ENCODE data around the gene PCGF1.

The PCGF1 gene

DNA sequence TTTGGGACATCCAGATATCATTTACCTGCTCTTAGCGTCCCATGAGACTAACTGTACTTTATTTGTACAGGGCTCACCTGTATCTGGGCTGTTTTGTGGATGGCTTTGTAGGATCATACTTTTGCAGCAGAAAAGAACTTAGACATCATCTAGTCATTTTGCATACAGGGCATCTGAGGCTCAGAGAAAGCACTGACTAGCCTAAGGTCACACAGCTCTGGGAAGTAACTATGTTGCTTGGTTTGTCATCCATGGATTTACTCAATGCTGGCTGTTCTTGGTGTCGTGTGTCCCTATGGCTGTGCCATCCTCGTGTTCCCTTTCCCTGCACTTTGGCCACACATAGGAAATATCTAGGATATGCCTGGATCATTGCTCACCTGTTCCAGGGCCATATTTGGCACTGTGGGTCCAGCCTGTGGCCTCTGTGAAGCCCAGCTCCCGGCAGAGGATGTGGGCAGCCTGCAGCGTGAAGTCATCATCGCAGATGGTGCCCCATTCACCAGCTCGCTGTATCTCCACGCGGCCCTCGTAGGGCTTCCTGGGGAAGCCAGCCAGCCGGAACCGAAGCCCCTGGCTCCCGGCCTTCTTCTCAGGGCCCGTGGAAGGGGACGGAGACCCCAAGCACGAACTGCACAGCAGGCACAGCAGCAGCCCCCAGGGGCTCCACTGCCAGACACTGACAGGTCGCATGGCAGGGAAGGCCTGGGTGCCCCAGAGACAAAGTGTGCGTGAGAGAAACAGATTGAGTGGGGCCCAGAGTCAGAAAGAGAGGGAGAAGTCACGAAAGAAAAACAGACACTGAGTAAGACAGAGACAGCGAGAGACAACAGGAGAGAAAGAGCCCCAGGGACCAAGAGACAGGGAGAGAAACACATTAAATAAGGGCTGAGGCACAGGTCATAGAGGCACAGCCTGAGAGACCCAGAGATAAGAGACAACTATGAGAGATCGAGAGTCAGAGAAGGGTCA is 44.7 kb upstream of the PCGF1 start:
- no peak for DNase-seq (ENCODE audit: insufficient read length, low spot score)
- peak; percentile 9 for FAIRE-seq

DNA sequence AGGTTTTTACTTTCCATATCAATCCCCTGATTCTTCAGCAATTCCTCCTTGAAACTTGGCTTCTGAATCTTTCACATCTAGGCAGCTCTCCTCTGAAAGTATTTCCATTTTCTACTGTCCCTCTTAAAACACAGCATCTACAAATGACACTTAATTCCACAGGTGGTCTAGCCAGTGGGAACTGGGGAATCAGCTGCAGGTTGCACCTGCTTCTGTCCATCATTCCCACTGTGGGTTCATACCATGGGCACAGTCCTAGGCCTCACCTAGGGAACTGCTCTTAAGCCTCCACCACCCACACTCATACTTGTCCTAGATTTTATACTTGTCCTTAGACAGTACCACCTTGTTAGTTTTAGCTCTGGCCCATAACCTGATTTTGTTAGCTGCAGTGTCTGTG is 44.0 kb upstream of the PCGF1 start:
- TF ChIP-seq TAF1 (IDR thresholded peaks at IDR 0.05; ENCODE audit: low read depth, low read length): no peak
- no peak for TF ChIP-seq SPI1 (IDR thresholded peaks at IDR 0.05; ENCODE audit: low read depth, low read length)
- no peak for TF ChIP-seq POLR2A (IDR thresholded peaks at IDR 0.05; ENCODE audit: low read depth, low read length)
- no peak for TF ChIP-seq POLR2AphosphoS5 (IDR thresholded peaks at IDR 0.05; ENCODE audit: low read depth, low read length)
- TF ChIP-seq PAX5 (IDR thresholded peaks at IDR 0.05; ENCODE audit: insufficient read depth, low read length, severe bottlenecking): no peak
- TF ChIP-seq POU2F2 (IDR thresholded peaks at IDR 0.05; ENCODE audit: low read depth, low read length): no peak
- DNase-seq (ENCODE audit: insufficient read length, low spot score) (no peak), FAIRE-seq (no peak)

More for the DNA sequence above, 44.7 kb upstream of the PCGF1 start:
- TF ChIP-seq TAF1 (IDR thresholded peaks at IDR 0.05; ENCODE audit: low read depth, low read length) (no peak), POLR2AphosphoS5 (IDR thresholded peaks at IDR 0.05; ENCODE audit: low read depth, low read length) (no peak), SPI1 (IDR thresholded peaks at IDR 0.05; ENCODE audit: low read depth, low read length) (no peak), PAX5 (IDR thresholded peaks at IDR 0.05; ENCODE audit: insufficient read depth, low read length, severe bottlenecking) (no peak), POU2F2 (IDR thresholded peaks at IDR 0.05; ENCODE audit: low read depth, low read length) (no peak), POLR2A (IDR thresholded peaks at IDR 0.05; ENCODE audit: low read depth, low read length) (no peak)

DNA sequence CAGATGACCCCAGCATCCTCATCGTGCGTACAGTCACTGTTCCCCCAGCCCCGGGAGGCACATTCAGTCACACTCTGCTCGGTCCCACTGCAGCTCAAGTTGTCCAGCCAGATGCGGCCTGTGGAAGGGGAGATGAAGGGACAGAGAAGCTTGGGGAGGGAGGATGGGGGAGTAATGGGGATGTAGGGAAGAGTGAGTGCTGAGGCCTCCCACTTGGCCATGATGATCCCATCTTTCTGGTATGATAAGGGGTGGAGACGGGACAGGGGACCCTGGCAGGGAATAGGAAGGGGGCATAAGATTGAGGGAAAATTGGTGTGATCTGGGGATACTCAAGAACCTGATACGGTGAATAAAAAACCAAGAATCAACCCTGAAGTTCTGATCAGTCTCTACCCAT is 42.7 kb upstream of the PCGF1 start:
- no peak for FAIRE-seq
- no peak for TF ChIP-seq TAF1 (IDR thresholded peaks at IDR 0.05; ENCODE audit: low read depth, low read length)
- TF ChIP-seq PAX5 (IDR thresholded peaks at IDR 0.05; ENCODE audit: insufficient read depth, low read length, severe bottlenecking): no peak
- TF ChIP-seq POLR2AphosphoS5 (IDR thresholded peaks at IDR 0.05; ENCODE audit: low read depth, low read length): no peak
- no peak for TF ChIP-seq POU2F2 (IDR thresholded peaks at IDR 0.05; ENCODE audit: low read depth, low read length)
- TF ChIP-seq SPI1 (IDR thresholded peaks at IDR 0.05; ENCODE audit: low read depth, low read length): no peak
- no peak for TF ChIP-seq POLR2A (IDR thresholded peaks at IDR 0.05; ENCODE audit: low read depth, low read length)
- no peak for DNase-seq (ENCODE audit: insufficient read length, low spot score)

DNA sequence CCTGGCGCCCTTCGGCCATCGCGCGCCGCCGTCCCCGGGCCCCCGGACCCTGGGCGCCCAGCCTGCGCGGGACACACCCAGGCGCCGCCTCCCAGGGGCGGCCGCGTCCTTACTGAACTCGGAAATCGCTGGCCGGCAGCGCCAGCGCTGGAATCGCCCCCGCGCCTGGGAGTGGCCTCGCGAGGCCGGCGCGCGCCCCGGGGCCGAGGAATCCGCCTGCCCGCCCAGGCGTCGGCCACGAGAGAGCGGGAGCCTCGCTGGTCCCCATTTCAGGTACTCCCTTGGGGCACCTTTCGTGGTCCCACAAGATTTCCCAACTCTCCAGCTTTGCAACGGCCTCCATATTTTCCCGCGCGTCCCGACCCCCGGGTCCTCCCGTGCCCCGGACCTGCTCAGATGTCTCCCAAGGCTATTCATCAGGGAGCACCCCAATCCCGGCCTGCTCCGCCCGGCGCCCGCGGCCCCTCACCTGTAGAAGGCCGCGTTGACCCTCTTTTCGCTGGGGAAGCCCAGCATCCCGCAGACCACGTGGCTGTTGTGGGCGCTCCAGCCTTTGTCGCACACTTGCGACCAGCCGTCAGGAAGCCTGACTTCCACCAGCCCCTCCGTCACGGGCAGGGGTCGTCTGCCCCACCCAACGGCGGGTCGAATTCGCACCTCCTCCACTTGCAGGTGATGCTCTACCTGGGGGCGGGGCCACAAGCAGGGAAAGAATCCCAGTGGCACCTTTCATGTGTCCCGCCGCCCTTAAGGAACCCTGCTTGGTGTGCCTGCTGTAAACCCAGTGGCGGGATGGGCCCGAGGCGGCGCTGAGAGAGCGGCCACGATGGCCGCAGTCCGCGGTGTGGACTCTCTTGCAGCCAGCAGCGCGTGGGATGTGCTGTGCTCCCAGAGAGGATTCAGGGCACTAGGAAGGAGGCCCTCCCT is 41.7 kb upstream of the PCGF1 start:
- FAIRE-seq: peak; percentile 50
- TF ChIP-seq POLR2AphosphoS5 (IDR thresholded peaks at IDR 0.05; ENCODE audit: low read depth, low read length) (peak; percentile 30; the same call in 1 of the 2 replicates), TAF1 (IDR thresholded peaks at IDR 0.05; ENCODE audit: low read depth, low read length) (no peak), POLR2A (IDR thresholded peaks at IDR 0.05; ENCODE audit: low read depth, low read length) (peak; percentile 45; the same call in 1 of the 2 replicates)
- DNase-seq (ENCODE audit: insufficient read length, low spot score): no peak

DNA sequence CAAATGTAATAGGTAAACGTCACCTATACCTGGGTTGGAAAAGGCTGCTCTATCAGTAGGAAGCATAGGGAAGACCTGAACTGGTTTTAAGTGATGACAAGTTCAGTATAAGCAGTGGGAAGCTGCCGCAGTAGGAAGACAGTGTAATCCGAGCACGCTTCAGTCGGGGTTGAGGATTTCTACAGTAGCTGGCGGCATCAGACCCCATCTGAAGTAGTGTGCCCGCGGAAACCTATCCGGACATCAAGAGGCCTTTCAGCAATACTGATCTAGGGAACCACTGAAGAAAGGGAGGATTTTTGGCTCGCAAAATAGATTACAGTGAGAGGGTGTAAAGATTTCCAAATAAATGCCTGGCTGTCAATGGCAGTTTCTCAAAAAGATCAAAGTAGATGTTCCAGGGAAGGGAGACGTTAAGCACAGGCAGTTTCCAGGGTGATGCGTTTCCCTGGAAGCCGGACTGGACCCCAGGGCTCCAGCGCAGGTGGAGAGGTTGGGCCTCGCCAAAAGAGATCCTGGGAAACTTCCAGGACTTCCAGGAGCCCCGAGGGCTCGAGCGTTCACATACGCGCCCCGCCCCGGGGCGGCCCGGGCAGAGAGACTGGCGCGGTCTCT is 40.9 kb upstream of the PCGF1 start:
- DNase-seq (ENCODE audit: insufficient read length, low spot score): no peak
- no peak for FAIRE-seq
- TF ChIP-seq PAX5 (IDR thresholded peaks at IDR 0.05; ENCODE audit: insufficient read depth, low read length, severe bottlenecking) (no peak), POU2F2 (IDR thresholded peaks at IDR 0.05; ENCODE audit: low read depth, low read length) (no peak), POLR2A (IDR thresholded peaks at IDR 0.05; ENCODE audit: low read depth, low read length) (no peak), TAF1 (IDR thresholded peaks at IDR 0.05; ENCODE audit: low read depth, low read length) (no peak), POLR2AphosphoS5 (IDR thresholded peaks at IDR 0.05; ENCODE audit: low read depth, low read length) (no peak), SPI1 (IDR thresholded peaks at IDR 0.05; ENCODE audit: low read depth, low read length) (no peak)

DNA sequence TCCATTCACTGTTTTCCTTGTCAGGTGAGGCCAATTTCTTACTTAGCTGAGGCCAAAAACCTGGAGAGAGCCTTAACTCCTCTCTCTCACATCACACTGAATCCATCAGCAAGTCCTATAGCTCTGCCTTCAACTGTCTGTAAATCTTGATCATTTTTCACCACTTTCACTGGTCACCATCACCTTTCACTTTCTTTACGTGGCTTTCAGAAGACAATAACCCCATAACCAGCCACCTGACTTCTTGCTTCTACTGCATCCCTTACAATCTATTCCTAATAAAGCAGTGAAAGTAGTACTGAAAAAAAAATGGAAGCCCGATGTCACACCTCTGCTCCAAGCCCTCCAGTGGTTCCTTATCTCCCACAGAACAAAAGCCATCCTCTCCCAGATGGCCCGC is 38.5 kb upstream of the PCGF1 start:
- no peak for FAIRE-seq
- TF ChIP-seq POLR2AphosphoS5 (IDR thresholded peaks at IDR 0.05; ENCODE audit: low read depth, low read length) (no peak), PAX5 (IDR thresholded peaks at IDR 0.05; ENCODE audit: insufficient read depth, low read length, severe bottlenecking) (no peak), SPI1 (IDR thresholded peaks at IDR 0.05; ENCODE audit: low read depth, low read length) (no peak), TAF1 (IDR thresholded peaks at IDR 0.05; ENCODE audit: low read depth, low read length) (no peak), POLR2A (IDR thresholded peaks at IDR 0.05; ENCODE audit: low read depth, low read length) (no peak), POU2F2 (IDR thresholded peaks at IDR 0.05; ENCODE audit: low read depth, low read length) (no peak)
- no peak for DNase-seq (ENCODE audit: insufficient read length, low spot score)

DNA sequence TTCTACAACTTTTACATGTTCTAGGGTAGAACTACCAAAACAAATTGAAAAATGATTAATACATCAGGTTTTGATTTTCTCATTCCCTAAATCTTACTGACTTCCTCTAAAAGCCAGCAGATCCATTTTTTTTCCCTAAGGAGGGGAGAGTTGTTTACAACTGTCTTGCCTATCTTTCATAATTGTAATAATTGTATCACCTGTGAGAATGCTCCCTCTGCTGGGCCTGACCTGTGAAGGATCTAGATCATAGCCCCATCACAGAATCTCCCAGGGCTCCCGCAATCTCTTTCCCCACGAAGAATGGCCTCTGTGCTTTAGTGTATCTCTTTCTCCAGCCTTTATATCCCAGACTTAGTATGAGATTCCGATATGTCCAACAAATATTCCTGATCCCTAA is 37.1 kb upstream of the PCGF1 start:
- DNase-seq (ENCODE audit: insufficient read length, low spot score) (no peak), FAIRE-seq (no peak)
- TF ChIP-seq SPI1 (IDR thresholded peaks at IDR 0.05; ENCODE audit: low read depth, low read length): no peak
- TF ChIP-seq POLR2A (IDR thresholded peaks at IDR 0.05; ENCODE audit: low read depth, low read length): no peak
- TF ChIP-seq POU2F2 (IDR thresholded peaks at IDR 0.05; ENCODE audit: low read depth, low read length): no peak
- TF ChIP-seq TAF1 (IDR thresholded peaks at IDR 0.05; ENCODE audit: low read depth, low read length): no peak
- TF ChIP-seq PAX5 (IDR thresholded peaks at IDR 0.05; ENCODE audit: insufficient read depth, low read length, severe bottlenecking): no peak
- TF ChIP-seq POLR2AphosphoS5 (IDR thresholded peaks at IDR 0.05; ENCODE audit: low read depth, low read length): no peak

DNA sequence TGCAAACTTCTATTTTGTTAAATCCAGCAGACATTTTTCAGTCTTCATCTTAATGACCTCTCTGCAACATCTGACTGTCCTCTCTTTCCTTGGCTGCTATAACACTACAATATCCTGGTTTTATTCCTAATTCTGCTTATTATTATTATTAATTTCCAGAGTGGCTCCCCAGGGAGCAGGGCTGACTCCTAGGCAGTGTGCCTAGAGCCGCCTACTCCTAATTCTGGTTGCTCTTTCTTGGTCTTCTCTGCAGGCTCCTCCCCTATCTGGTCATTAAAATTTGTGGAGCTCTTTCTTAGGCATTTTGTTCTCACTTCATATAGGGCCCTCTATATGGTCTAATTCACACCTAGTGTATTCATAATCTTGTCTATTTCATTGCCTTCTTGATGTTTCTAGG is 35.5 kb upstream of the PCGF1 start:
- no peak for DNase-seq (ENCODE audit: insufficient read length, low spot score)
- no peak for TF ChIP-seq SPI1 (IDR thresholded peaks at IDR 0.05; ENCODE audit: low read depth, low read length)
- no peak for TF ChIP-seq TAF1 (IDR thresholded peaks at IDR 0.05; ENCODE audit: low read depth, low read length)
- TF ChIP-seq POLR2A (IDR thresholded peaks at IDR 0.05; ENCODE audit: low read depth, low read length): no peak
- TF ChIP-seq POU2F2 (IDR thresholded peaks at IDR 0.05; ENCODE audit: low read depth, low read length): no peak
- TF ChIP-seq PAX5 (IDR thresholded peaks at IDR 0.05; ENCODE audit: insufficient read depth, low read length, severe bottlenecking): no peak
- TF ChIP-seq POLR2AphosphoS5 (IDR thresholded peaks at IDR 0.05; ENCODE audit: low read depth, low read length): no peak

More for the DNA sequence above, 35.5 kb upstream of the PCGF1 start:
- FAIRE-seq: no peak
